Measurements from ENCODE around the gene DMAC2L.
"Not testable (repeated sequence)": the region's sequence is repeated elsewhere in the genome, so short reads cannot be mapped to it uniquely, and the experiment has no call there.

The DMAC2L gene

DNA sequence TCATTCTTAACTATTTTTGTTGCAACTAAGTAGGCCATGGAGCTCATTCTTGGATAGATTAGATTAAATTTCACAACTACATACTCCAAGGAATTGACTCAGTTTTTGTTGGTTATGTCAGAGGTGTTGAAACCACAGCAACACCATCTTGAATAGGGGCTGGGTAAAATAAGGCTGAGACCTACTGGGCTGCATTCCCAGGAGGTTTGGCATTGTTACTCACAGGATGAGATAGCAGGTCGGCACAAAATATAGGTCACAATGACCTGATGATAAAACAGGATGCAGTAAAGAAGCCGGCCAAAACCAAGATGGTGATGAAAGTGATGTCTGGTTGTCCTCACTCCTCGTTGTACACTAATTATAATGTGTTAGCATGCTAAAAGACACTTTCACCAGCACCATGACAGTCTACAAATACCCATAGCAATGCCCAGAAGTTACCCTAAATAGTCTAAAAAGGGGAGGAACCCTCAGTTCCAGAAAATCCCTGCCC, 20.9 kb downstream of the DMAC2L start:
- no peak for DNase-seq

DNA sequence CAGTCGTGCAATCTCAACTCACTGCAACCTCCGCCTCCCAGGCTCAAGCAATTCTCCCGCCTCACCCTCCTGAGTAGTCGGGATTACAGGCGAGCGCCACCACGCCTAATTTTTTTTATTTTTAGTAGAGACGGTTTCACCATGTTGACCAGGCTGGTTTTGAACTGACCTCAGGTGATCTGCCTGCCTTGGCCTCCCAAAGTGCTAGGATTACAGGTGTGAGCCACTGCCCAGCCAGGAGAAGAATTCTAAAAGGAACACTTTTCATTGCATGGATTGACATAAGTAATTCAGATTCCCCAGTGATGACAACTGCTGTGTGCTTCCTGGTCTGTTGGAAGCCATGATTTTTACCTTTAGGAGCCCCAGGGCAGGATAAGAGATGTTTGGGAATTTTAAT, 22.1 kb downstream of the DMAC2L start:
- DNase-seq, result no peak

DNA sequence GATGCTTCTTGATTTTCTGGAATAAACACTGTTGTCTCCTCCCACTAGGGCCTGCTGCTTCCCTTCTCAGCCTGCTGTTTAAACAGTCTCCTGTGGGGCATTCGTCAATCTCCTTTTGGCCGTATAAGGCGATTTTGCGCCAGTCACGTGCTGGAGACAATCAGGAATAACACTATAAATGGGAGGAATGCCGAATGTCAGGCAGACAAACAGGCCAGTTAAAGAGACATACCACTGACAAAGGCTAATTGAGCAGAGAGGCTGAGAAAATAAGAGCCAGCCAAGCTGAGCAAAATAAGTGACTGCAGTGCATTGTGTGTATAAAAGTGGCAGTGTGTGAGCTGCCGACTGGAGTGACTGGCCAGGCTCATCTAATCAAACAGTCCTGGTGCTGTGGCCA, 23.3 kb downstream of the DMAC2L start:
- no peak for DNase-seq

DNA sequence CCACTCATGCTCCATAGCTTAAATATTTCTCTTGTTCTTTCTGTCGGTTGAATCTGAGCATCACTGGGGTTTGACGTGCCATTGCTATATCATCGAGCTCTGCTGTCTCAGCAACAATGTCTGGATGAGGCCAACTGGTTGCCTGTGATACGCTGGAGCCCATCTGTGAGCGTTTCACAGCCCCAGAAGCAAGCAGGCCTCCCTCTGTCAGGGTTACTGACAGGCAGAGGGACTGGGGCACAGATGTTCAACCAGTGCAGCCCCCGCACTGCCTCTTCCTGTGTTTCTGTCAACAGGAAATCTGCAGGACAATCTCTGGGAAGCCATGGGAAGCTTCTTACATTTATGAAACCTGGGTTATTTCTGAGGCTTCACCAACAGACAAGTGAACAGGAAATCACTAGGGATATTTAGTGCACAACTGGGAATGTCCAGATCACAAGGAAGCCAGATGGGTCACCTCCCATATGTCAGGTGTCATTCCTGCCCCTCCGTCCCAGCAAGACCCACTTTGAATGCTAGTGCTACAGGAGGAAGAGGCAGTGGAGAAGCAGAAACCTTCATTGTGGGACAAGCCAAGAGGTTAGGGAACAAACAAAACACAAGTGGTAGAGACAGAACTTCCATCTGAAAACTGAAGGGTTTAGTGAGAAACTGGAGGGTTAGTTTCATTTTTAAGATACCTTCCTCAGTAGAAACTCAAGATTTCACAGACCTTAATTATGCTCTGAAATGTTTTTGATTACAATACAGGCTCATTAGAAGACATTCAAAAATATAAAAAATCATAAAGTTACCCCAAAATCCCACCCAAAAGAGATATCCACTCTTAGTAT, 24.1 kb downstream of the DMAC2L start:
- peak; percentile 52 for DNase-seq

DNA sequence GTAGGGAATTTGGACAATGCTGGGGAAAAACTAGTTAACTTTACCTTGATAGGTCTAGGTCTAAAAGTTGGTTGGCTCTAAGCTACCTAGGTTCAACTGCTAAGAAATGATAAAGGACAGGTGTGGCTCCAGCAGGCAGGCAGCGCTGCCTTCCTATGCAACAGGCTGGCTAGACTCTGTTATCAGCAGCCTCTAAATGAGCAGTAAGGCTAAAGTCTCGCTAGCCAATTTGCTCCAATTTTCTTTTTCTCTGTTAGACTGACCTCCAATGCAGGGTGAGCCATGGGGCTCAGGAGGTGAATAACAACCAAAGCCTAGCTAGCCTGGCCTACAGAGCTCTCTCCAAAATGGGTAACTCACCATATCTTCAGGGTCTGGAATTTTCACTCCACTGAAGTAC, 26.5 kb downstream of the DMAC2L start:
- no peak for DNase-seq

DNA sequence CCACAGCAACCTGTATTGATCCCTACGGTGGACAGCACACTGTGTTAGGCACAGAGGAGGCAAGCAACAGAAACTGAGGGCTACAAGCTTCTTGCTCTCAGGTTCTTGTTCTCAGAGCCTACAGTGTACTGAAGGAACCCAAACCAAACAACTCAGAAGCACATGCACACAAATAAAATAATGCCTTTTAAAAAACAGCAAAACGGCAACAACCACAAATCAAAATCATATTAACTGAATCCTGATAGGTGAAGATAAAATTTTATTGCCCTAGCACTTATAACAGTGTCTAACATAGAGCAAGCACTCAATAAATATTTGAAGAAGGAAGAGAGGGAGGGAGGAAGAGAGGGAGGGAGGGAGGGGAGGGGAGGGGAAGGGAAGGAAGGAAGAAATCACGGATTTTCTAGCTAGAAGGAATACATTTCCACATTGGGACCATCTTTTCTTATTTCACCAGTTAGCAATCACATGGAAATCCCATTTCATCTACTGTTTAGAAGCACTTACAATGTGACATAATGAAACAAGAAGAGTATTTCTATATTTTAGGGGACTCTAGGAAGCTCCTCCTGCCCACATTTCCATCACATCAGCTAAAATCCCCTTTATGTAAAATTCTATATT, 27.2 kb downstream of the DMAC2L start:
- DNase-seq, result no peak

DNA sequence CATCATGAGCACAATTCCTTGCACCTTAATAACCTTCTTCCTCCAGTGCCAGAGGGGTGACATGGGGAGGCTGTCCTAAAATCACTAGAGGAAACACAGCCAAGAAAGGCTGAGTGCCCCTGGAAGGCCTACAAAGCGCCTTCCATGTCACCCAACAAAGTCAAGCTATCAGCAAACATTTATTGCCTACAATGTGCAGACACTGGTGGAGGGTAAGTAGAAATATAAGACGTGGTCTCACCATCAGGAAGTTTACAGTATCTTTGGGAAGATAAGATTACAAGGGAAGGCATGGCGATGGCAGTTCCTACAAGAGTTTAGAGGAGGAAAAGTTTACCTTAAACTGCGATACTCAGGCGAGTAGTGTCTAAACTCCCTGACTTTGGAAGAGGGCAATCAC, 27.9 kb downstream of the DMAC2L start:
- no peak for DNase-seq

DNA sequence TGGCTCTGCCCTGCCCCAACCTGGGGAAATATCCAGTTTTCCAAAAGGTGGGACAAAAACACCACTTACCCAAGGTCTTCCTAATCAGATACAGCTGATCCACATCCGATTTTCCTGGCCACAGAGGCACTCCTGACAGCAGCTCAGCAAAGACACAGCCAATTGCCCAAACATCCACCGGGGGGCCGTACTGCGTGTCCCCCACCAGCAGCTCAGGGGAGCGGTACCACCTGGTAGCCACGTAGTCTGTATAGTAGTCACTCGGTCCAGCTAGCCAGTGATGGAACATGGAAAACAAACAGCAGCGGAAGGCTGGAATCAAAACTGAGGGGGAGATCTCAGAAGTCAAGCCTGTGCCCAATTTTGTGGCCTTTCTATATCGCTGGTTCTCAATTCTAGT, 28.8 kb downstream of the DMAC2L start:
- no peak for DNase-seq

DNA sequence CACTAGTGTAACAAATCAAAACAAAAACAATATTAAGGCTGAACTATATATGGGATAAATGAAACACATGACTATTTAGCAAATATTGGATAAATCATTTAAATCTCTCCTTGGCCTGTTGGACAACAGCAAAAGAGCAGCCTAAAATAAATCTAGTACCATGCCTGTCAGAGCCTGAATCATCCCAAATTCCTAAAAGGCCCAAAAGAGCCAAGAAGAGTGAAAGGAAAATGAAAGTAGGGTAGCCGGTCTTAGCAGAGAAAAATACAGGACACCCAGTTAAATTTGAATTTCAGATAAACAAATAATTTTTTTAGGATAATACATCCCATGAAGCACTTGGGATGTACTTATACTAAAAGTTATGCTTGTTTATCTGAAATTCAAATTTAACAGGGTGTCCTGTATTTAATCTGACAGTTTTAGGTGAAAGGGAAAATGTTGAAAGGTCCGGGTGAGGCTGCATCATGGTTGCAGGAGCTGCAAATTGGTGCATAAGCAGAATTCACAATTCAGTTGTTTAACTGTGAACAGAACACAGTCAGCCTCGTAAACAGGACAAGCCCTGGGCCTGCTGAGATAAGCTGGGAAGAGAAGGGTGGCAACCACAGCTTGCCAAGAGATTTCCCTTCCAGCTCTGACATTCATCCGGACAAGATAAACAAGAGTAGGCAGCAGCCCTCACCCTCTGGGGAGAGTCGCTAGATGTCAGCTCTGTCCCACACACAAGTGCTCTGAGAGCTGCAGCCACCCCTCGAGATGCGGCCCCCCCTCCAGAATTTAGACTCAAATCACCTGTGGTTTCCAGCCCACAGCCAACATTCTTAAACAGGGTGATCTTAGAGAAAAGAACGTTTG, 30.3 kb downstream of the DMAC2L start:
- peak; percentile 71 for DNase-seq

DNA sequence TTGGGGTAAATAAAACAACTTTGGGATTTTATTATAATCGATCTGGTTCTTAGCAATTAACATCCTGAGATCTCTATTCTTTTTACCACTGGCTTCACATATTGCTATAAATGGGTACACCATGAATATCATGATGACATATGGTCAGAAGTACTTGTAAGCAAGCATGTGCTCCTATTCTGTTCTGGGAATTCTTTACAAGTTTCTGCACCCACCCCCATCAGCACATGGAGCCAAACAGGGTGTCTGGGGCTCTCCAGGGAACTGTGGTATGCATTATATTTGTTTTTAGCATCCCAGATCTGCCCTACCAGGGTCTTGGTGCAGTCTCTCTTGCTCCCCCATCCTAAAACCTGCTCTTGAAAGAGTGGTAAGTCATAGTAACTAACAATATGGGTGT, 31.3 kb downstream of the DMAC2L start:
- DNase-seq, result no peak

DNA sequence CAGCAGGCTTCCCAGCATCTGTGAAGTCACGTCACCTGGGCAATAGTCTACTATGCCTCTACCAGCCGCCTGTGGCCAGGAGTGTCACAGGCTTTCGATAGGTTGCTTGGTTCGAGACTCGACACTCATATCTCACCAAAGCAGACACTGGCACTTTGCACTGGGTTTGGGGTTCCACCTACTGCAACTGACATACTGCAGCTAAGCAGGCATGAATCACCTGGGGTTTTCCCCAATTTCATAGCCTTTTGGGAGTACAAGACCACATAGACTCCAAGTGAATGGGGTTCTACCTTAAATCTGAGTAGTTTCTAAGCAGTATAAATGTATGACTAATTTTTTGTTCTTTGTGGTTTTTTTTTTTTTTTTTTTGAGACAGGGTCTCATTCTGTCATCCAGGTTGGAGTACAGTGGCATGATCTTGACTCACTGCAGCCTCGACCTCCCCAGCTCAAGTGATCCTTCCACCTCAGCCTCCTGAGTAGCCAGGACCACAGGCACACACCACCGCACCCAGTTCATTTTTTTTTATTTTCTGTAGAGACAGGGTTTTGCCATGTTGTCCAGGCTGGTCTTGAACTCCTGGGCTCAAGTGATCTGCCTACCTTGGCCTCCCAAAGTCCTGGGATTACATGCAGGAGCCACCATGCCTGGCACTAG, 32.1 kb downstream of the DMAC2L start:
- DNase-seq, result no peak

DNA sequence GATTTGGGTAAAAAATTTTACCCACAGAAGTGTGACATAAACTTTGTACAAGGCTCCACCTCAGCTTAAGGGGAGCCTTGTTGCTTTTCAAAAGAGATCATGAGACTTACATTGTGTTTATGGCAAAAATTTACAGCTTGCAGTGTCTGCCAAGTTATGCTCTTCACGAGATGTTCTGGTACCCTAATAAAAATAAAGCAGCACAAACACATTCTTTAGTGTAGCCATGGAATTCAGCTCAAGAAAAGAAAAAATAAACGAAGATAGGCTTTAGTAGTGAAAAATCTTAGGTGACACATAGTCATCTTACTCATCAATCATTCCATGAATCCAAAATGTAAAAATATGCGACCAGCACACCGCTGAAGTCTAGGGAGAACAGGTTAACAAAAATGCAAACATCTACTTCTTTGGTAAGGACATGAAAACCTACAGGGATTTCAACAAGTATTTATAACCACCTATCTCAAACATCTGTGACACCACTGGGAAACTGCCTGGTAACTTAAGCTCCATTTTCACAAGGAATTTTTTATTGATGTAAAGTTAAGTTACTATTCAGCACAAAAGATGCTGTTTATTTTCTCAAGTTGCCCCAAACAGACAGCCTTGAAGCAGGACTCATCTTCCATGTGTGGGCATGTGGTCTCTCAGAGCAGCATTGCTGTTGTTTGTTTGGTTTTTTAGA, 32.9 kb downstream of the DMAC2L start:
- no peak for DNase-seq

DNA sequence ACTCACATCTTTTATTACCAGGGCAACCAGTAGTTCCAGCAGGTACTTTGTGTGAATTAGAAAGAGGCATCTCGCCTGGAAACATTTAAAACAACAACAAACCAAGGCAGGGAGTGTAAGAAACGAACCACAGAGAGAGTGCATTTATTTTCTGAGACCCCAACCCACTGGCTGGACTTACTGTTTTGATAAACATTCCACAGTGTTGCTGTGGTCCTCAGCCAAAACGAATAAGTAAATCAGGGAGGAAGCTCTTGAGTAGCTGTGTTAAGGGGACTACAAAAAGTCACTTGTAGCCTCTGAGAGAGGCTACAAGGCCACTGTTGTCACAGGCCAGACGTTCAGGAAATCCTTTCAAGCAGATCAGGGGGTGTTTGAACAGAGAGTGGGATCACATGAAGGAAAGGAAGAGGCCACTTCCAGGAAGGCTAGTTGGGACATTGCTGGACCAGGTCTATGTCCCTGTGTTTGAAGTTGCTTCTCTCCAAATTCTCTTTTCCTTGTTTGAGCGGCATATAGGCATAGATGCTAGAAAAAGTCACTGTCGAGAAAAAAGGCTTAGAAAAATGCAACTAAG, 33.8 kb downstream of the DMAC2L start:
- DNase-seq, result no peak

DNA sequence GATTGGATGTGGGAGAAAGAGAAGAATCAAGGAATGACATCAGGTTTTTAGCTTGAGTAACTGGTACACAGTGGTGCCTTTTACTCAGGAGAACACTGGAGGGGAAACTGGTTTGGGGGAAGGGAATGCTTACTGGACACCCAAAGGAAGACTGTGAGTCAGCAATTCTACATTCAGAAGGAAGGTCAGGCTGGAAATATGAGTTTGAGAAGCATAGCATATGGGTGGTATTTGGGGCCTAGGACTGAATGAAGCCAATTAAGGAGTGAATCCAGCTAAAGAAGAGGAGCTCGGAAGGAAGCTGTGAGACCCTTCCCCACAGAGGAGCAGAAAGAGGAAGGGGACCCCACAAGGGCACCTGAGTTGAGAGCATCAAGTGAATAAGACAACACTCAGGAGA, 35.4 kb downstream of the DMAC2L start:
- no peak for DNase-seq

DNA sequence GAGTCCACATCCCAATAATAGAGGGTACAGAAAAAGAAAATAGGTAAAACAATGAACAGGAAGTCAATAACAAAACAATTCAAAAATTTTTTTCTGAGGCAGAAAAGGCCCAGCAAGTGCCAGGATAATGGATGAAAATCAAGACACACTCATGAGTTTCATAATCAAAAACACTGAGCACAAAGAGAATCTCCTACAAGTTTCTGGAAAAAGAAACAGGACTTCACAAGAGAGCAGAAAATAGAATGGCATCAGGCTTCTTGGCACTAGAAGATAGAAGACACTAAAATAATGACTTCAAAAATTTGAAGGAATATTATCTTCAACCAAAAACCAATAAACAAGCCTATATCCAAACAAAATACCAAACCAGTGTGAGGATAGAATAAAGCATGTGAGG, 36.8 kb downstream of the DMAC2L start:
- no peak for DNase-seq

DNA sequence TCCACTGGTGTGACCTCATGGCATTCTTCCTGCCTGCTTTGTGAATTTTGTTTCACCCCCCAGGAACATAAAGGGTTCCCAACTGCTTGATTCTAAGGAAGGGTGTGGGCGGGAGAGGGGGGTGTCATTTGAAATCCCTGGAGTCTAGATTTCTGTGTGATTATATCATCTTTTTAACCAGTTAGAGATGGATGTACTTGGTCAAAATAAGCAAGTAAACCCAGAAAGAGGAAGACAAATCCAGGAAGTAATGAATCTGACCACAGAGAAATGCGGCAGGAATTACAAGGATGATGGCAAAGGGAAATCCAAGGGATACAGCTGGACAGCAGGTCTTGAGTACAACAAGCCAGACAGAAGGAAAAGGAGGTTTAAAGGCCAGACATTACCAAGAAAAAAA, 38.9 kb downstream of the DMAC2L start:
- DNase-seq, result no peak

DNA sequence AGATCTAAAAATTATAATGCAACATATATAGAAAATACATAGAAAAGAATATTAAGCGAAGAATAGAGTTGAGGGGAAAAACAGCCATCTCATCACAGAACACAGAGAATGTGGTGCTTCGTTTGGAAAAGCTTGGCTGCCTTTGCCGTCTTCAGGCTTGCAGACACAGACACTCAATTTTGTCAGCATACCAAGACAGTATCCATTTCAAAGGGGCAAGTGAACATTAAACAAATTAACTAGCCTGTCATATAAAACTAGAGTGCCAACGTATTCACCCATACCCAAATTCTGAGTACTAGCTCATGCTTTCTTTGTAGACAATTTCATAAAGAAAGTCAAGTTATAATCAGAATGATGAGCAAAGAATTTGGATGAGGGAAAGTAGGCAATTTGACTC, 40.5 kb downstream of the DMAC2L start:
- no peak for DNase-seq

DNA sequence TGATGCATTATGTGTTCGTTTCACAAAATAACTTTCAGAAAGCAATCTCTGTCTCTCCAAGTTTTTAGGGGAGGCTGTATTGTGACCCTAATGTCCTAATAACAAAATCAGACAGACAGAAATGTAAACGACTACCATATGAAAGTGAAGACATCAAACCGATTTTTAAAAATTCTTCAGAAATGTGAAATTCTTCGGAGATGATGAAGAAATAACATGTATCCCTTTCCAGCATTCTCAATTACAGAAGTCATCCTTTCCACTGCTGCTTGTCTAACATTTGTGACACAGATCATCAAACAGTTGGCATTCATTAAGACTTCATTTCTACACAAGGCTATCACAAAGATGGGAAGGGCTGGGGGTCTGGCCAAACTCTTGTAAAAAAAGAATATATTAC, 41.0 kb downstream of the DMAC2L start:
- no peak for DNase-seq

DNA sequence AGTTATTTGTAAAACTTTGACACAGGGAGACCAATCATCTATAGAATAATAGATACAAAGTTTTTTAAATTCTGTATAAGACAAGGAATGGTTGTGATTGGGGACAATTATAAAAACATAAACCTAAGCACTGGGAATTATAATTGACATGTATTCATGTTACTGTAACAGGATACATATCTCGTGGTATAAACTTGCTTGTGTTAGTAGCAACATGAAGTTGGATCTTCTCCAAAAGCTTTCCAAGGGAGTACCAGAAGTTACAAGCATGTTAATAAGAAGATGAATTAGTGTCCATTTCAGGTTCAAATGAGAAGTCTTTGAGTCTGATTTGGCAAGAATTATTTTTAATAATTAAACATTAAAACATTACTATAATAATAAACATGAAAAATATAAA, 42.4 kb downstream of the DMAC2L start:
- no peak for DNase-seq

DNA sequence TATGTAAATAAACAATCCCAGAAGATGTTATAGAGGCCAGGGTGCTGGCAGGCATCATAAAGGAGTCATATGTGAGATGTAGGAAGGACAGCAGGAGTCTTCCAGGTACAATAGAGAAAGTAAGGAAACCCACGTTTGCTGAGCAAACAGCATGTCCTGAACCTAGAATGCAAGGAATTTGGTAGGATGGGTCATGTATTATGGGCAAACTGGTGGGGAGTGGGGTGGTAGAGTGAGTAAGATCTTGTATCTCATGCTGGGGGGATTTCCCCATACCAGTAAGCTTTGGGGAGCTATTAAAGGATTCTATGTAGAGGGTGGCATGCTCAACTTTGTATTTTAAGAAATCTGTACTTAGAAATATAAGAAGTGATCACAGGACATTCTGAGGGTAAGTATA, 43.6 kb downstream of the DMAC2L start:
- DNase-seq, result no peak

DNA sequence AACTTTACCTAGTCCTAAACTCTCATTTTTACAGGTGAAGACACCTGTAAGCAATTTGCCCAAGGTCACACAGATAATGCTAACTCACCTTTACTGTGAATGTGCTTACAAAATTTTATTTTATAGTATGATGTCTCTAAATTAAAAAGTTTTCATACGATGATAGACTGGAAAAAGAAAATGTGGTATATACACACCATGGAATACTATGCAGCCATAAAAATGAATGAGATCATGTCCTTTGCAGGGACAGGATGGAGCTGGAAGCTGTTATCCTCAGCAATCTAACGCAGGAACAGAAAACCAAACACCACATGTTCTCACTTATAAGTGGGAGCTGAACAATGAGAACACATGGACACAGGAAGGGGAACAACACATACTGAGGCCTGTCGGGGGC, 44.2 kb downstream of the DMAC2L start:
- not testable (repeated sequence) for DNase-seq

DNA sequence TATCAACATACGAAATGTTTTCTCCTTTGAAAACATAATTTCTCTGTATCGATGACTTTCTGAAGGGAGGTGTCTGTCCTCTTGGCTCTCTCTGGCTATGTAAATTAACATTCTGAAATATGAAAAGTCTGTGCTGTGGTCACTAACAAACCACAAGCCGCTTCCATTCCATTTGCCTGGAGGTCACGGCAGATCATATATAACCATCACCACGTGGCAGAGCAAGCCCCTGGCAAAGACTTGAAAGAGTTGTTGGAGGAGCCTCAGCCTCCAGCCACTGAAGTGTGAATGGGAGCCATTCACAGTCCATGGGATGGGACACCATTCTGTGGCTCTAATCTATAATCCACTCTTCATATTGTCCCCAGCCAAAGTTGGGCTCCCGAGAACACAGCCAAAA, 45.0 kb downstream of the DMAC2L start:
- DNase-seq, result no peak
